ENCODE measurements around the gene CTNND2.
"Not testable (repeated sequence)": the region's sequence is repeated elsewhere in the genome, so short reads cannot be mapped to it uniquely, and the experiment has no call there.

Gene CTNND2

GRCh38 chr5:11869203-11869602 is 35.0 kb downstream of the CTNND2 start:
- no peak for DNase-seq

GRCh38 chr5:11863911-11864310 is 40.3 kb downstream of the CTNND2 start:
- DNase-seq = no peak

- DNase-seq = no peak
Measured at GRCh38 chr5:11857391-11857790, 46.9 kb downstream of the CTNND2 start.

GRCh38 chr5:11854936-11855335 is 49.3 kb downstream of the CTNND2 start:
- DNase-seq = no peak

GRCh38 chr5:11853796-11854195 is 50.5 kb downstream of the CTNND2 start:
- no peak for DNase-seq

- no peak for DNase-seq
Measured at GRCh38 chr5:11853140-11853539, 51.1 kb downstream of the CTNND2 start.

GRCh38 chr5:11852717-11853087 is 51.5 kb downstream of the CTNND2 start:
- no peak for DNase-seq

GRCh38 chr5:11851965-11852716 is 52.1 kb downstream of the CTNND2 start:
- no peak for DNase-seq

- DNase-seq = no peak
Measured at GRCh38 chr5:11851416-11851815, 52.8 kb downstream of the CTNND2 start.

GRCh38 chr5:11828566-11828965 is 75.7 kb downstream of the CTNND2 start:
- DNase-seq = not testable (repeated sequence)

GRCh38 chr5:11822598-11822997 is 81.6 kb downstream of the CTNND2 start:
- DNase-seq = no peak

GRCh38 chr5:11815916-11816315 is 88.3 kb downstream of the CTNND2 start:
- DNase-seq = no peak

GRCh38 chr5:11815481-11815880 is 88.8 kb downstream of the CTNND2 start:
- no peak for DNase-seq

- no peak for DNase-seq
Measured at GRCh38 chr5:11814373-11814772, 89.9 kb downstream of the CTNND2 start.

GRCh38 chr5:11809407-11809806 is 94.8 kb downstream of the CTNND2 start:
- DNase-seq = no peak

- DNase-seq = no peak
Measured at GRCh38 chr5:11803436-11803835, 100.8 kb downstream of the CTNND2 start.

GRCh38 chr5:11801061-11801460 is 103.2 kb downstream of the CTNND2 start:
- no peak for DNase-seq

GRCh38 chr5:11797132-11797531 is 107.1 kb downstream of the CTNND2 start:
- DNase-seq = no peak

- DNase-seq = no peak
Measured at GRCh38 chr5:11793396-11793795, 110.8 kb downstream of the CTNND2 start.

GRCh38 chr5:11792621-11793020 is 111.6 kb downstream of the CTNND2 start:
- DNase-seq = no peak

- DNase-seq = no peak
Measured at GRCh38 chr5:11791792-11792191, 112.5 kb downstream of the CTNND2 start.

GRCh38 chr5:11790201-11790600 is 114.0 kb downstream of the CTNND2 start:
- no peak for DNase-seq

GRCh38 chr5:11785771-11786352 is 118.4 kb downstream of the CTNND2 start:
- no peak for DNase-seq

GRCh38 chr5:11780641-11781345 is 123.5 kb downstream of the CTNND2 start:
- DNase-seq = no peak
